H1 (cell line): Measurements from ENCODE around the gene HNRNPK. TPM values are rescaled to one million over a fixed set of nuclear protein-coding genes. Genes with fewer than 3 reads are reported as not detected.

Experiments
- HDAC2 ChIP-seq, 2 experiments: fragments of 300-600 bp in 1 of 2; sonication (generic) in 1 of 2; IDR thresholded peaks; 2 replicates each; pipeline ENCODE4 v1.6.1; 2011 to 2012; ENCODE audit warnings: low read depth in 2 of 2, low read length in 2 of 2, mild to moderate bottlenecking in 2 of 2, moderate library complexity in 2 of 2, borderline replicate concordance in 1 of 2, inconsistent platforms in 1 of 2
- polyA plus RNA-seq, 7 experiments: library from polyadenylated mRNA; depleted of rRNA in 3 of 7; stranded (reverse) in 5 of 7; unstranded in 2 of 7; fragments of >200 nt in 5 of 7; fragments of 200-250 nt in 2 of 7; gene quantifications; 1 replicate in 5 of 7; 2 replicates in 1 of 7; 4 replicates in 1 of 7; pipeline versions ENCODE4 v1.2.1 to v1.2.3, GENCODE V29; 2011 to 2013; ENCODE audit warnings: missing spikeins in 2 of 7, mixed read lengths in 2 of 7
- total RNA-seq: library from RNA; stranded (reverse); fragmentation: NEBNext Ultra II Directional; extraction: Animal tissue kit (Norgen Biotek cat#: 25700); gene quantifications from 2 replicates; pipeline ENCODE4 v1.2.1, GENCODE V29; 2021

The HNRNPK gene
- total and polyA plus RNA-seq, 2 of the 8 experiments (the other 6 are each of a cell fraction or from before 2014, with no cell fraction given) = 414 to 887 TPM

GRCh38 chr9:83991355-83991754, 11.3 kb upstream of the HNRNPK start (continued):
- TF ChIP-seq HDAC2 (IDR thresholded peaks at IDR 0.05; ENCODE audit: borderline replicate concordance in 1 of 2, low read depth in 2 of 2, low read length in 2 of 2) = no peak
- TF ChIP-seq, all 59 proteins: peak for 0
